Measurements from ENCODE around the gene FHIT.

FHIT gene

GRCh38 chr3:60190073-60190472, 1061.2 kb downstream of the FHIT start:
- no peak overlapping the region for H3K4me3 ChIP-seq (ENCODE audit: low read depth, low read length)
- no peak for DNase-seq (ENCODE audit: low read depth)
- TF ChIP-seq CTCF (IDR thresholded peaks at IDR 0.05; ENCODE audit: low read depth, low read length, missing control alignments) = no peak

GRCh38 chr3:60189304-60189703, 1061.9 kb downstream of the FHIT start:
- no peak overlapping the region for H3K4me3 ChIP-seq (ENCODE audit: low read depth, low read length)
- no peak for DNase-seq (ENCODE audit: low read depth)
- TF ChIP-seq CTCF (IDR thresholded peaks at IDR 0.05; ENCODE audit: low read depth, low read length, missing control alignments) = no peak

- H3K4me3 ChIP-seq (ENCODE audit: low read depth, low read length) = no peak overlapping the region
Measured at GRCh38 chr3:60188803-60189202, 1062.4 kb downstream of the FHIT start.

GRCh38 chr3:60187343-60187742, 1063.9 kb downstream of the FHIT start:
- no peak for DNase-seq (ENCODE audit: low read depth)
- no peak overlapping the region for H3K4me3 ChIP-seq (ENCODE audit: low read depth, low read length)
- TF ChIP-seq CTCF (IDR thresholded peaks at IDR 0.05; ENCODE audit: low read depth, low read length, missing control alignments) = no peak

More at GRCh38 chr3:60188803-60189202, 1062.4 kb downstream of the FHIT start:
- no peak for DNase-seq (ENCODE audit: low read depth)
- no peak for TF ChIP-seq CTCF (IDR thresholded peaks at IDR 0.05; ENCODE audit: low read depth, low read length, missing control alignments)

GRCh38 chr3:60186359-60186758, 1064.9 kb downstream of the FHIT start:
- H3K4me3 ChIP-seq (ENCODE audit: low read depth, low read length) = no peak overlapping the region
- DNase-seq (ENCODE audit: low read depth) = no peak
- TF ChIP-seq CTCF (IDR thresholded peaks at IDR 0.05; ENCODE audit: low read depth, low read length, missing control alignments) = no peak

GRCh38 chr3:60185161-60185560, 1066.1 kb downstream of the FHIT start:
- no peak for DNase-seq (ENCODE audit: low read depth)
- no peak for TF ChIP-seq CTCF (IDR thresholded peaks at IDR 0.05; ENCODE audit: low read depth, low read length, missing control alignments)
- H3K4me3 ChIP-seq (ENCODE audit: low read depth, low read length) = no peak overlapping the region

GRCh38 chr3:60182697-60183096, 1068.6 kb downstream of the FHIT start:
- no peak for TF ChIP-seq CTCF (IDR thresholded peaks at IDR 0.05; ENCODE audit: low read depth, low read length, missing control alignments)
- no peak for DNase-seq (ENCODE audit: low read depth)
- no peak overlapping the region for H3K4me3 ChIP-seq (ENCODE audit: low read depth, low read length)
